ENCODE results near the gene MTG1.
"Not testable (repeated sequence)": the region's sequence is repeated elsewhere in the genome, so short reads cannot be mapped to it uniquely, and the experiment has no call there.

DNA sequence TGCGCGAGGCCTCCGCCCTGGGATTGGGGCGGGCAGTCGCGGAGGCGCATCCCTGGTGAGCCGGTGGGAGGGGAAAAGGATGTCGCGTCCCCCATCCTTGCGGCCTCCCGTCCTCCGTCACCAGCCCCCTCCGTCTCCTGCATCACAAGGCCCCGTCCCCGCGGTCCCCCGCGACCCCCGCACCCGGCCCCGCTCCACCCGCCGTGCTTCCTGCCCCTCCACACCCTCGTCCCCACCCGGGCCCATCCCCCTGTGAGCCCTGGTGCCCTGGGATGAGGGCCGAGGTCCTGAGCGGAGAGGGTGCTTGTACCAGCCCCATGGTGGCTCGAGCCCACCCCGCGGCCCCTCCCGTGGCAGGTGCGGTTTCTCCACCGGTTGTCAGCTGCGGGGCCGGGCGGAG, 30.6 kb downstream of the MTG1 start, which contains the start of gene SPRN:
- TF ChIP-seq EZH2 (IDR thresholded peaks at IDR 0.05; ENCODE audit: insufficient read depth, poor library complexity, severe bottlenecking); EZH2phosphoT487 (IDR thresholded peaks at IDR 0.05; ENCODE audit: insufficient read depth, low read depth): not testable (repeated sequence)

Measured in GM23248 (cell line).